NCI-H2227 (cell line): ENCODE results near the gene KIF15.

Experiments
- DNase-seq: peaks from one replicate; lab custom pipeline; 2025; ENCODE audit not compliant: unreplicated experiment; lab: John Stamatoyannopoulos, UW

The KIF15 gene, protein sequence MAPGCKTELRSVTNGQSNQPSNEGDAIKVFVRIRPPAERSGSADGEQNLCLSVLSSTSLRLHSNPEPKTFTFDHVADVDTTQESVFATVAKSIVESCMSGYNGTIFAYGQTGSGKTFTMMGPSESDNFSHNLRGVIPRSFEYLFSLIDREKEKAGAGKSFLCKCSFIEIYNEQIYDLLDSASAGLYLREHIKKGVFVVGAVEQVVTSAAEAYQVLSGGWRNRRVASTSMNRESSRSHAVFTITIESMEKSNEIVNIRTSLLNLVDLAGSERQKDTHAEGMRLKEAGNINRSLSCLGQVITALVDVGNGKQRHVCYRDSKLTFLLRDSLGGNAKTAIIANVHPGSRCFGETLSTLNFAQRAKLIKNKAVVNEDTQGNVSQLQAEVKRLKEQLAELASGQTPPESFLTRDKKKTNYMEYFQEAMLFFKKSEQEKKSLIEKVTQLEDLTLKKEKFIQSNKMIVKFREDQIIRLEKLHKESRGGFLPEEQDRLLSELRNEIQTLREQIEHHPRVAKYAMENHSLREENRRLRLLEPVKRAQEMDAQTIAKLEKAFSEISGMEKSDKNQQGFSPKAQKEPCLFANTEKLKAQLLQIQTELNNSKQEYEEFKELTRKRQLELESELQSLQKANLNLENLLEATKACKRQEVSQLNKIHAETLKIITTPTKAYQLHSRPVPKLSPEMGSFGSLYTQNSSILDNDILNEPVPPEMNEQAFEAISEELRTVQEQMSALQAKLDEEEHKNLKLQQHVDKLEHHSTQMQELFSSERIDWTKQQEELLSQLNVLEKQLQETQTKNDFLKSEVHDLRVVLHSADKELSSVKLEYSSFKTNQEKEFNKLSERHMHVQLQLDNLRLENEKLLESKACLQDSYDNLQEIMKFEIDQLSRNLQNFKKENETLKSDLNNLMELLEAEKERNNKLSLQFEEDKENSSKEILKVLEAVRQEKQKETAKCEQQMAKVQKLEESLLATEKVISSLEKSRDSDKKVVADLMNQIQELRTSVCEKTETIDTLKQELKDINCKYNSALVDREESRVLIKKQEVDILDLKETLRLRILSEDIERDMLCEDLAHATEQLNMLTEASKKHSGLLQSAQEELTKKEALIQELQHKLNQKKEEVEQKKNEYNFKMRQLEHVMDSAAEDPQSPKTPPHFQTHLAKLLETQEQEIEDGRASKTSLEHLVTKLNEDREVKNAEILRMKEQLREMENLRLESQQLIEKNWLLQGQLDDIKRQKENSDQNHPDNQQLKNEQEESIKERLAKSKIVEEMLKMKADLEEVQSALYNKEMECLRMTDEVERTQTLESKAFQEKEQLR (N-terminal part only)

DNA sequence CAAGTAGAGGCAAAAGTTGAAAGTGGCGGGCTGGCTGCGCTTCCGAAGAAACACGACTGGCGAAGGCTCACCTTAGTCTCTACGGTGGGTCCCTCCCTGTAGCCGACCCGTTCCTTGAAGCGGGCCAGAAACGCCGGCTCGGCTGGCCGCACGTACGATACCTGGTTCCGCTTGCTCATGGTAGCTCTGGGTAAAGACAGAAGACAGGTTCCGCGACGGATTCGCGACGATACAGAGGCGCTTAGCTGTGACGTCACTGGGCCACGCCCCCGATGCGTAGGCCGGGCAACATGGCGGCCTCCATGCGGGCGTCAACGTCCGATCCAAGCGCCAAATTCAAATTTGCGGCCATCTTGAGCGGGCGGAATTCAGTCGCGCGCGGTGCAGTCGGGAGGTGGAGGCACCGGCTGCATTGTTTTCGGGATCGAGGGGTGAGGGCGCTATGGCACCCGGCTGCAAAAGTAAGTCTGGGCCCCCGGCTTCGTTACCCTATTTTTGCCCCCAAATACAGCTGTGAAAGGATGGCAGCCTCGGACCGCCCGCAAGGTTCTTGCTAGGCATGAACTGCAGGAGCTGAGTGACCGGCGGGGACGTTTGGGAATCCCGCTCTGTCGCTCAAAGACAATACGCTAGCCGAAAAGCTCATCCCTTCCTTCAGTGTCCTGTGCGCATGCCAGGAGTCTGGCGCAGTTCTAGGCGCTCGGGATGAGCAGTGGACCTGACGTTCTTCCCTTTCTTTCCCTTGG lies at the start of gene KIF15, which contains the start of gene KIAA1143:
KIF15 (plus strand) TSS at position 371 of the 746 bp plus-strand sequence; CDS start at position 443, 72 bp downstream.
KIAA1143 (minus strand) TSS at position 196 of the 746 bp plus-strand sequence; CDS start at position 179, 17 bp downstream.
- DNase-seq, result peak; percentile 96

- peak; percentile 90 for DNase-seq
Measured at GRCh38 chr3:44712455-44713075, 49.0 kb upstream of the KIF15 start, which contains the start of gene ZNF502. TSS of gene ZNF502 (plus strand) at chr3:44712660. CDS start at chr3:44720262, 7,602 bp downstream.

- DNase-seq, result no peak
Measured at GRCh38 chr3:44721231-44722102, 40.1 kb upstream of the KIF15 start.

GRCh38 chr3:44722103-44722401 lies 39.5 kb upstream of the KIF15 start:
- DNase-seq, result no peak

- peak; percentile 92 for DNase-seq
Measured at GRCh38 chr3:44729384-44729910, 32.1 kb upstream of the KIF15 start, which contains the start of gene ZNF501. TSS of gene ZNF501 (plus strand) at chr3:44729635. CDS start at chr3:44734422, 4,787 bp downstream.

DNA sequence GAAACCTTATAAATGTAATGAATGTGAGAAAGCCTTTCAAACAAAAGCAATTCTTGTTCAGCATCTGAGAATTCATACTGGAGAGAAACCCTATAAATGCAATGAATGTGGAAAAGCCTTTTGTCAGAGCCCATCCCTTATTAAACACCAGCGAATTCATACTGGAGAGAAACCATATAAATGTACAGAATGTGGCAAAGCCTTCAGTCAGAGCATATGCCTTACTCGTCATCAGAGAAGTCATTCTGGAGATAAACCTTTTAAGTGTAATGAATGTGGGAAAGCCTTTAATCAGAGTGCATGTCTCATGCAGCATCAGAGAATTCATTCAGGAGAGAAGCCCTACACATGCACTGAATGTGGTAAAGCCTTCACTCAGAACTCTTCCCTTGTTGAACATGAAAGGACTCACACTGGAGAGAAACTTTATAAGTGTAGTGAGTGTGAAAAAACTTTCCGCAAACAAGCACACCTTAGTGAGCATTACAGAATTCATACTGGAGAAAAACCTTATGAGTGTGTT lies 26.9 kb upstream of the KIF15 start:
- DNase-seq, result no peak

GRCh38 chr3:44761101-44761423 lies 532 bp upstream of the KIF15 start:
- no peak for DNase-seq

DNA sequence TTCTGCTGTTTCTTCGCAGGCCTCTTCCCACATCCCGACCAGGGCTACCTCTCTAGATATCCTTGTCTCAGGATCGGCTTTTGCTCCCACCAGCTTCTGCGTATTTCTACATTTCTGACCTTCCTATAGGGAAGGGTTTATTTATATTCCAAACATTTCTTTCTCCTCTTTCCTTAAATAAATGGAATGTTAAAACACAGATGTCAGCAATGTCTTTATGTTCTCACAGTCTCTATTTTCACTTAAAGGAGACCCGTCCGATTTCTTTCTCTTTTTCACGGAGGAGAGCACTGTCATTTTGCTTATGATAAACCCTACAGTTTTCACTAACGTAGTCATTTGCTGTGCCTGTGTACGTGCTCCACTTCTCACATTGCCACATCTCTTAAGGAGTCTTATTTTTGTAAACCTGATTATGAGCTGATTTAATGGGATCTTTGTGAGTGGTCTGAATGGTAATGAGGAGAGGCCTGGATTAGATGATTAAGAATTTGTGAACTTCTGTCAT lies 630 bp downstream of the KIF15 start:
- peak; percentile 26 for DNase-seq

- DNase-seq, result no peak
Measured at GRCh38 chr3:44762690-44763089, 1.1 kb downstream of the KIF15 start.

DNA sequence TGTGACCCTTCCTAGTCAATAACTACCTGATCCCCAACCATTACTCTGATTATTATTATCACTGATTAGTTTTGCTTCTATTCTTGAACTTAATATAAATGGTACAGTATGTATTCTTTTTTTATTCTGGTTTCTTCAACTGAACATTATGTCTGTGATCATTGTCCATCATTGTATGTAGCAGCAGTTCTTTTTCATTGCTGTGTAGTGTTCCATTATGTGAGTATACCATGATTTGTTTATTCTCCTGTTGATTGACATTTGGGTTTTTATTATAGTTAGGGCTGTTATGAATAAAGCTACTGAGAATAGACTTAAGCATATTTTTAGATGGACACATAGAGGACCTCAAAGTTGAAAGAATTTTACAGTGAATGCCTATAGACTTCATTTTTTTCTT lies 2.7 kb downstream of the KIF15 start:
- no peak for DNase-seq

- no peak for DNase-seq
Measured at GRCh38 chr3:44771424-44772098, 10.0 kb downstream of the KIF15 start.

GRCh38 chr3:44772099-44772442 lies 10.5 kb downstream of the KIF15 start:
- no peak for DNase-seq

- no peak for DNase-seq
Measured at GRCh38 chr3:44782891-44783290, 21.3 kb downstream of the KIF15 start.

DNA sequence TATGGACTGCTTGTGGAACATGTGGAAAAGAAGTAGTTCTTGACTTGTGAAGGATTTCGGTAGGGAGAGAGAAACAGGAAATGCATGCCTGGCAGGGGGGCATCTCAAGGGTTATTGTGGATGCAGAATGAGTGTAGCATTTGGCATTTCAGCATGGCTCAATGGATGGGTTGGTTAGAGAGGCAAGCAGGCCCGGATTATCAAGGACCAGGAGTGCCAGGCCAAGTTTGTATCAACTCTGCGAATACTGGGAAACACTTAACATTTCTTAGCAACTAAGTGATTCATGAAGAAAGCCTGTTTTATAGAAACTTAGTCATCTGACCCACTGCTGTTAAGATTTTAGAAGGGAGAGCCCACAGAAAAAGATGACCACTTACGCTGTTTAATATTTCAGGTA lies 33.6 kb downstream of the KIF15 start:
- DNase-seq, result no peak

DNA sequence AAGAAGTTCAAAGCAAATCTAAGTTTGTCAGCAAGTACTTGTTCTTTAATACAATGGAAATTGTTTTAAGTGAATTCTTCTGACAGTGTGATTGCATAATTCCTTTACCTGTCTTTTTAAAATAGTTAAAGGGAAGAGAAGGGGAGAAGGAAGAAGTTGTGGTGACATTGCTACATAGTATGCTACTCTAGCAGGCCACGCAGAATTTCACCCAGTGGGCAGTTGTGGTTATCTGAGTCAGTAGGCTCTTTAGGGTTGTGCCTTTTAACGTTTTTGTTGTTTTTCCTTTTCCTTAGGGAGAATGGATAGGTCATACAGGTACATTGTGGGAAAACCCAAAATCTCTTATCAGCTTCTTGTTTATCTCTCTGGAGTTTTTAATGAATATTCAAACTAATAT lies 40.4 kb downstream of the KIF15 start:
- no peak for DNase-seq

- no peak for DNase-seq
Measured at GRCh38 chr3:44803298-44803697, 41.7 kb downstream of the KIF15 start.

DNA sequence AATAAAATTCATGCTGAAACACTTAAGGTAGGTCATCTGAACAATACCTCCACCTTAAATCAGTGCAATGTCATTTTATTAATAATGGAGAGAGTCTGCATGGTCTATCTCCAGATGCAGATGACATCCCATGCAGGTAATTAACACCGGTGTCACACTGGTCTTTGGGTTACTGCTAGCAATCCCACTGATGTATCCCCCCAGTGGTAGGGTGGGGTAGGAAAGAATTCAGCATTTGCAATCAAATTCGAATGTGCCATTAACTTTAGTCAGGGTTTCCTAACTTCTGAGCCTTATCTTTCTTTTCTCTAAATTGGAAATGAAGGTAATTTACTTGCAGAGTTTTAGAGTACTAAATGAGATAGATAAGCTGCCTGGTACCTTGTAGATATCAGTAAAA lies 44.4 kb downstream of the KIF15 start:
- no peak for DNase-seq

- no peak for DNase-seq
Measured at GRCh38 chr3:44814751-44815150, 53.2 kb downstream of the KIF15 start.
